Nephron (organoid): ENCODE data around the gene NSMCE1.

Experiments
- H3K27ac Mint-ChIP-seq, 3 experiments: 2 replicates each; pipeline ENCODE4 v1.8.0; 2020; ENCODE audit warnings: mixed read lengths in 3 of 3, mild to moderate bottlenecking in 2 of 3, moderate library complexity in 1 of 3
- H3K27me3 Mint-ChIP-seq: 2 replicates; pipeline ENCODE4 v1.8.0; 2021; ENCODE audit warnings: low read depth, mild to moderate bottlenecking, moderate library complexity, mixed read lengths
- H3K36me3 Mint-ChIP-seq: 2 replicates; pipeline ENCODE4 v1.8.0; 2020; ENCODE audit warnings: low read depth, mixed read lengths
- H3K4me1 Mint-ChIP-seq: 2 replicates; pipeline ENCODE4 v1.8.0; 2020; ENCODE audit warnings: mixed read lengths
- H3K4me3 Mint-ChIP-seq, 3 experiments: 2 replicates each; pipeline ENCODE4 v1.8.0; 2020; ENCODE audit warnings: mild to moderate bottlenecking in 3 of 3, mixed read lengths in 3 of 3, moderate library complexity in 2 of 3
- H3K9me3 Mint-ChIP-seq: 2 replicates; pipeline ENCODE4 v1.8.0; 2020; ENCODE audit warnings: mixed read lengths
- CTCF ChIP-seq, 3 experiments: fragments of 200-600 bp; sonication (generic); IDR thresholded peaks; one replicate each; pipeline ENCODE4 v1.5.0; 2021; ENCODE audit warnings: antibody characterized with exemption in 3 of 3; ENCODE audit not compliant: unreplicated experiment in 3 of 3

Gene NSMCE1

DNA sequence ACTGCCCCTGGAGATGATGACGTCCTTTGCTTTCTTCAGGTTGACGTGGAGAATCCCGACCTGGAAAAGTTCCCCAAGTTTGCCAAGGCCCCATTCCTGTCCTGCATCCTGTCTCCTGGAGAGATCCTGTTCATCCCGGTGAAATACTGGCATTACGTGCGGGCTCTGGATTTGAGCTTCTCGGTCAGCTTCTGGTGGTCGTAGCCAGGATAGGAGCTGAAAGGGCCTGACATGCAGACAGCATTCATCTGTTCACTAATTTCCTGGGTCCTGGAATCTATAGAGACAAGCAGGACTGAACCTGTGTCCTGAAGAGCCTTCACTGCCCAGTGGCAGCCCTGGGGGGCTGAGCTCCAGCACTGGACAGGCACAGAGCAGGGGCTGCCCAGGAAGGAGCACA, 48.0 kb downstream of the NSMCE1 start:
- H3K27me3 Mint-ChIP-seq = no peaks in the 10 kb centered on the region
- no peaks in the 10 kb centered on the region for H3K9me3 Mint-ChIP-seq
- peaks cover 34% of the 10 kb centered on the region for H3K4me1 Mint-ChIP-seq
- H3K27ac Mint-ChIP-seq = no peak overlapping the region
- no peak for TF ChIP-seq CTCF (IDR thresholded peaks at IDR 0.05; ENCODE audit: unreplicated experiment in 3 of 3)
- peaks cover 4% of the 10 kb centered on the region for H3K36me3 Mint-ChIP-seq
- H3K4me3 Mint-ChIP-seq = no peak overlapping the region

DNA sequence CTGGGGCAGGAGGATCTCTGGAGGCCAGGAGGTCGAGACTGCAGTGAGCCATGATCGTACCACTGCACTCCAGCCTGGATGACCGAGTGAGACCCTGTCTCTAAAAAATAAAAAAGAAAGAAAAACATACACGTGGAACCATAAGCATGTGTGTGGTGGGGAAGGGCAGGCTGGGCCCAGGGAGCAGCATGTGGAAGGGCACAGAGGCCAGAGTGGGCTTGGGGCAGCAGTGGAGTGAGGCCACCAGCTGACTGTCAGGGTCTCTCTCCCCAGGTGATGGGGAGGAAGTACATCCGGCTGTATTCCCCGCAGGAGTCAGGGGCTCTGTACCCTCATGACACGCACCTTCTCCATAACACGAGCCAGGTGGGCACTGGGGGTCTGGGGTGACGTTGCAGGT, 48.5 kb downstream of the NSMCE1 start:
- Mint-ChIP-seq H3K27me3 (no peaks in the 10 kb centered on the region), H3K4me3 (no peak overlapping the region)

DNA sequence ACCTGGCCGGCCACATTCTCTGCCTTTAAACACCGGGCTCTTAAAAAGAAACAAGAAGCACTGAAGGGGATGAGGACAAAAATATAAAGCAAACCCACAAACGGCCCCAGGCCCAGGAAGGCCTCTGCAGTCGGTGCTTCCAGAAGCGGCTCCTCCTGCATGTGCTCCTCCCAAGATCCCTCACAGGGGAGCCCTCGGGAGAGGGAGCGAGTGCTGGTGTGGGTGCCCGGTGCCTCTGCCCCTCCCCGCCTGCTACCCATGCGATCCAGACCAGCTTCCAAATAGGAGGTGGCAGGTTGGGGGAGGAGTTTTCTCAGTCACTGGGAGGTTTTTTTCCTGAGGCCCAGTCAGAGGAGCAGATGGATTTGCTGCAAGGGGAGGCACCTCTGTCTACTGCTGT, 49.4 kb downstream of the NSMCE1 start:
- Mint-ChIP-seq H3K36me3 (peaks cover 11% of the 10 kb centered on the region), H3K4me3 (no peak overlapping the region), H3K4me1 (peaks cover 27% of the 10 kb centered on the region), H3K9me3 (no peaks in the 10 kb centered on the region), H3K27ac (peak overlapping the region in 1 of 3 experiments; percentile 59), H3K27me3 (no peaks in the 10 kb centered on the region)
- TF ChIP-seq CTCF (IDR thresholded peaks at IDR 0.05; ENCODE audit: unreplicated experiment in 3 of 3) = no peak

More for the DNA sequence above, 48.5 kb downstream of the NSMCE1 start:
- no peaks in the 10 kb centered on the region for H3K9me3 Mint-ChIP-seq
- H3K27ac Mint-ChIP-seq = no peak overlapping the region
- no peak for TF ChIP-seq CTCF (IDR thresholded peaks at IDR 0.05; ENCODE audit: unreplicated experiment in 3 of 3)
- peaks cover 32% of the 10 kb centered on the region for H3K4me1 Mint-ChIP-seq
- peaks cover 4% of the 10 kb centered on the region for H3K36me3 Mint-ChIP-seq

- Mint-ChIP-seq H3K4me3 (no peak overlapping the region), H3K4me1 (peaks cover 23% of the 10 kb centered on the region), H3K9me3 (no peaks in the 10 kb centered on the region), H3K27me3 (no peaks in the 10 kb centered on the region), H3K36me3 (peaks cover 15% of the 10 kb centered on the region), H3K27ac (peak overlapping the region in 2 of 3 experiments; percentile 59 to 61)
- TF ChIP-seq CTCF (IDR thresholded peaks at IDR 0.05; ENCODE audit: unreplicated experiment in 3 of 3) = no peak
Measured at GRCh38 chr16:27218756-27219155, 49.8 kb downstream of the NSMCE1 start.

- peak overlapping the region in 2 of 3 experiments; percentile 34 to 45 for H3K27ac Mint-ChIP-seq
- H3K4me1 Mint-ChIP-seq = peaks cover 16% of the 10 kb centered on the region
- peak overlapping the region in 1 of 3 experiments; percentile 17 for H3K4me3 Mint-ChIP-seq
- peaks cover 19% of the 10 kb centered on the region for H3K36me3 Mint-ChIP-seq
- H3K27me3 Mint-ChIP-seq = no peaks in the 10 kb centered on the region
- no peaks in the 10 kb centered on the region for H3K9me3 Mint-ChIP-seq
- no peak for TF ChIP-seq CTCF (IDR thresholded peaks at IDR 0.05; ENCODE audit: unreplicated experiment in 3 of 3)
Measured at GRCh38 chr16:27217256-27217655, 51.3 kb downstream of the NSMCE1 start.

- H3K4me1 Mint-ChIP-seq = peaks cover 11% of the 10 kb centered on the region
- no peak overlapping the region for H3K4me3 Mint-ChIP-seq
- no peak for TF ChIP-seq CTCF (IDR thresholded peaks at IDR 0.05; ENCODE audit: unreplicated experiment in 3 of 3)
- H3K9me3 Mint-ChIP-seq = no peaks in the 10 kb centered on the region
- H3K36me3 Mint-ChIP-seq = peaks cover 19% of the 10 kb centered on the region
- H3K27me3 Mint-ChIP-seq = no peaks in the 10 kb centered on the region
- H3K27ac Mint-ChIP-seq = no peak overlapping the region
Measured at GRCh38 chr16:27216297-27216885, 52.2 kb downstream of the NSMCE1 start.
